WI38 (cell line): ENCODE data around the gene TNPO2.

Source experiments
- H3K4me3 ChIP-seq: 2 replicates; pipeline ENCODE4 v1.5.1; 2011; ENCODE audit warnings: low read depth, mild to moderate bottlenecking, control low read depth, low read length
- CTCF ChIP-seq: IDR thresholded peaks from 2 replicates; pipeline ENCODE4 v1.5.1; 2012; ENCODE audit warnings: low read depth, mild to moderate bottlenecking, control low read depth, low read length

TNPO2 gene

DNA sequence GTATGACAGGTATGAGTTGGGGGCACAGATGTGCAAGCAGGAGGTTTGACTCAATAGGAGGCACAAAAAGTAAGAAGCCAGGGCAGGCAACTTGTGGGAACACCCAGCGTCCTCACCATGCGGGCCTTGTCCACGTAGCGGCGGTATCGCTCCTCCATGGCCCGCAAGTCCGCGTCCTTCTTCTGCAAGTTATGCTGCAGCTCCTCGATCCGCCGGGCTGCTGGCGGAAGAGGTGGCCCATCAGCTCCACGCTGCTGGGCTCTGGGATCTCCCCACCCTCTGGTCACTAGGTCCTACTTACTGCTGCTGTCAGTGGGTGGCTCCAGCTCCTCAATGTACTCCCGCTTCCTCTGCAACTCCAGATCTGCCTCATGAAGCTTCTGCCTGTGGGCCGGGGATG lies 41.0 kb upstream of the TNPO2 start:
- H3K4me3 ChIP-seq: no peak overlapping the region

GRCh38 chr19:12763100-12763499 lies 39.4 kb upstream of the TNPO2 start:
- no peak for TF ChIP-seq CTCF
- no peak overlapping the region for H3K4me3 ChIP-seq

More for the DNA sequence above, 41.0 kb upstream of the TNPO2 start:
- TF ChIP-seq CTCF: no peak

DNA sequence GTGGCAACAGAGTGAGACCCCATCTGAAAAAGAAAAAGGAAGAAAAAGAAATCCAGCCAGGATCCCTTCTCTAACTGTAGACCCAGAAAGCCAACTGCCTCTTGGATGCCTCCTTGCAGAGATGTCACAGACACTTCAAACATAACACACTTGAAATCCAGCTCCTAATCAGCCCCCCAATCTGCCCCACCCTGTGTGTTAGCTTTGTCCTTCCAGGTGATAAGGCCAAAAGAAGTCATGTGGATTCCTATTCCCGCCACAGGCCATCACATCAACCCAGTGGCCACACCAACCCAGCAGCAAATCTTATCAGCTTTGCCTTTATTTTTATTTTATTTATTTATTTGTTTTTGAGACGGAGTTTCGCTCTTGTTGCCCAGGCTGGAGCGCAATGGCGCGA lies 36.0 kb upstream of the TNPO2 start:
- H3K4me3 ChIP-seq: no peak overlapping the region
- no peak for TF ChIP-seq CTCF

DNA sequence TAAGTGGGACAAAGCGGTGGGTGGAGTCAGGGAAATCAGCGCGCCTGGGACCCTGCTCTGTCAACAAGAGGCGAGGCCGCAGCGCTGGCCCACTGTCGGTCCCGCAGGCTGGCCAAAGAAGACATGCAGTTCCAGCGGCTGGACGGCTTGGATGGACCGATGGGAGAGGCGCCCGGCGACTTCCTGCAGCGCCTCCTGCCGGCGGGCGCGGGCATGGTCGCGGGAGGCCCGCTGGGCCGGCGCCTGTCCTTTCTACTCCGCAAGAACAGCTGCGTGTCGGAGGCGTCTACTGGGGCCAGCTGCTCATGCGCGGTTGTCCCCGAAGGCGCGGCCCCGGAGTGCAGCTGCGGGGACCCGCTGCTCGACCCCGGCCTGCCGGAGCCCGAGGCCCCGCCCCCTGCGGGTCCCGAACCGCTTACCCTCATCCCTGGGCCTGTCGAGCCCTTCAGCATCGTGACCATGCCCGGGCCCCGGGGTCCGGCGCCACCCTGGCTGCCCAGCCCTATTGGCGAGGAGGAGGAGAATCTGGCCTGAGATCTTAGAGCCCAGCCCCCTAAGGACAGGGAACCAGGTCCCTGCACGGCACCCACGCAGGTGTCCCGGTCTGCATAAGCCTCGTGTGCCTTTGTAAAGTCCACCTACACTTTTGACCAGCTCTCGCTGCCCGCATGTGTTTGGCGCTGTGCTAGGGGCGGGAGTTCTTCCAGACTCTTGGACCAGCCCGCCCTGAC lies 34.0 kb upstream of the TNPO2 start:
- peak; percentile 92 for TF ChIP-seq CTCF
- H3K4me3 ChIP-seq: peak overlapping the region; percentile 51

GRCh38 chr19:12756150-12756883 lies 32.6 kb upstream of the TNPO2 start:
- no peak for TF ChIP-seq CTCF

DNA sequence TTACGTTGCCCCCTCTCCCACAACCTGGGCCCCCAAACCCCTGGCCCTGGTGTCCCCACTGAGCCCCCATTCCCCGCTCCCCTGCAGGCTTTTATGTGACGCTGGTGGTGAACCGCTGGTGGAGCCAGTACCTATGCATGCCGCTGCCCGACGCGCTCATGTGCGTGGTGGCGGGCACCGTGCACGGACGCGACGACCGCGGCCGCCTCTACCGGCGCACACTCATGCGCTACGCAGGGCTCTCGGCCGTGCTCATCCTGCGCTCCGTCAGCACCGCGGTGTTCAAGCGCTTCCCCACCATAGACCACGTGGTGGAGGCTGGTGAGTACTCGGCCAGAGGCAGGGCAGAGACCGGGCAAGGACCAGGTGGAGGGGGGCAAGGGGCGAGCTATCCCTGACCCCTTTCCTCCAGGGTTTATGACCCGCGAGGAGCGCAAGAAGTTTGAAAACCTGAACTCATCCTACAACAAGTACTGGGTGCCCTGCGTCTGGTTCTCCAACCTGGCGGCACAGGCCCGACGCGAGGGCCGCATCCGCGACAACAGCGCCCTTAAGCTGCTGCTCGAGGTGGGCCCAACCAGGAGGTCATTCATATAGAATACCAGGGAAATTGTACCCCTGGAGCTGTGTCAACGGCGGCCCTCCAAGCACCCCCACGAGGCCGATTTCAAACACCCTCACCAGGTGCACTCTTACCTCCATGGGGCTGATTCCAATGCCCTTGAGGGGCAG lies 30.9 kb upstream of the TNPO2 start:
- H3K4me3 ChIP-seq: no peak overlapping the region
- TF ChIP-seq CTCF: no peak

More at GRCh38 chr19:12756150-12756883, 32.6 kb upstream of the TNPO2 start:
- no peak overlapping the region for H3K4me3 ChIP-seq
